Activated CD4-positive, alpha-beta T cell treated with anti-CD3 and anti-CD28 coated beads for 36 hours (primary cell): ENCODE results near the gene FASTKD1. TPM values are rescaled to one million over a fixed set of nuclear protein-coding genes. Genes with fewer than 3 reads are reported as not detected.
"Not testable (repeated sequence)": the region's sequence is repeated elsewhere in the genome, so short reads cannot be mapped to it uniquely, and the experiment has no call there.

Experiments
- ATAC-seq: fragments of 200-7000 bp; cut with Tn5 transposase; one replicate; pipeline ENCODE4 v1.10.0; 2021; ENCODE audit warnings: mild to moderate bottlenecking, moderate library complexity
- CTCF ChIA-PET: fragments of 350-600 bp; sonication (Branson Sonifier 250); formaldehyde crosslinking; loops from one replicate; lab custom pipeline; 2021; ENCODE audit warnings: antibody characterized with exemption; lab: Charles Lee
- POLR2A ChIA-PET: fragments of 350-600 bp; sonication (Branson Sonifier 250); formaldehyde crosslinking; loops from one replicate; lab custom pipeline; 2021; ENCODE audit warnings: antibody characterized with exemption, inconsistent platforms; lab: Charles Lee
- DNase-seq: peaks from one replicate; pipeline ENCODE4 v3.0.0-alpha.2; 2020
- H3K27ac Mint-ChIP-seq: one replicate; pipeline ENCODE4 v1.8.0; 2021; ENCODE audit warnings: mixed read lengths
- H3K27me3 Mint-ChIP-seq: one replicate; pipeline ENCODE4 v1.8.0; 2021; ENCODE audit warnings: mixed read lengths
- H3K36me3 Mint-ChIP-seq: one replicate; pipeline ENCODE4 v1.8.0; 2021; ENCODE audit warnings: low read depth, mixed read lengths
- H3K4me1 Mint-ChIP-seq: one replicate; pipeline ENCODE4 v1.8.0; 2021; ENCODE audit warnings: mixed read lengths
- H3K4me3 Mint-ChIP-seq: one replicate; pipeline ENCODE4 v1.8.0; 2021; ENCODE audit warnings: mild to moderate bottlenecking, moderate library complexity, mixed read lengths
- H3K9me3 Mint-ChIP-seq: one replicate; pipeline ENCODE4 v1.8.0; 2021; ENCODE audit warnings: low read depth, mixed read lengths
- intact Hi-C, 2 experiments: fragments of 100-400 bp; cut with DNase I in 1 of 2; cut with micrococcal nuclease in 1 of 2; formaldehyde crosslinking; loops; one replicate each; pipeline versions ENCODE4 v1.14.2 to v1.15.1; 2022 to 2024; cut with DNase I, micrococcal nuclease
- total RNA-seq, 2 experiments: library from RNA; stranded (reverse); gene quantifications; one replicate each; pipeline ENCODE4 v1.2.3, GENCODE V29; 2021

FASTKD1 gene
- 10 to 100 TPM; 29.8 to 39.7 TPM for total RNA-seq

GRCh38 chr2:169573160-169573973 lies at the start of gene FASTKD1:
Gene FASTKD1 (minus strand): TSS chr2:169573865. CDS start chr2:169572029, 1,836 bp downstream.
- H3K36me3 Mint-ChIP-seq = peaks cover 13% of the 10 kb centered on the region
- POLR2A ChIA-PET = interaction anchor here (0.9 to 1.9 kb wide), 2 partner anchors 11 to 251 kb away, joined by 3 to 18 read pairs; partner anchors contain the start of genes METTL5 and PPIG
- peak within 1 kb of the TSS; percentile 97 for H3K4me3 Mint-ChIP-seq
- DNase-seq = peak; percentile 94
- no peaks in the 10 kb centered on the region for H3K27me3 Mint-ChIP-seq
- peaks cover 20% of the 10 kb centered on the region for H3K4me1 Mint-ChIP-seq
- no peaks in the 10 kb centered on the region for H3K9me3 Mint-ChIP-seq
- CTCF ChIA-PET = interaction anchor here (0.6 to 2.8 kb wide), 7 partner anchors 9 to 354 kb away, joined by 3 to 18 read pairs (median 3); partner anchors contain the start of gene PPIG
- ATAC-seq = peak; percentile 100
- peak within 1 kb of the TSS; percentile 92 for H3K27ac Mint-ChIP-seq
- intact Hi-C loops = loop anchor here (1.0 to 5.0 kb wide), 6 partner anchors 11 to 254 kb away; partner anchors contain the start of genes CFAP210 (in 2 of the 2), PHOSPHO2 (in 2 of the 2), PPIG (in 2 of the 2) and BBS5 (in 1 of the 2)

- CTCF ChIA-PET = no interaction called here
- POLR2A ChIA-PET = no interaction called here
- intact Hi-C loops = no loop called here
- peaks cover 53% of the 10 kb centered on the region for H3K36me3 Mint-ChIP-seq
- H3K4me3 Mint-ChIP-seq = no peak overlapping the region
- peak overlapping the region; percentile 24 for H3K27ac Mint-ChIP-seq
- ATAC-seq = peak; percentile 42
- H3K27me3 Mint-ChIP-seq = no peaks in the 10 kb centered on the region
- no peak for DNase-seq
- peaks cover 8% of the 10 kb centered on the region for H3K4me1 Mint-ChIP-seq
- H3K9me3 Mint-ChIP-seq = no peaks in the 10 kb centered on the region
Observed at GRCh38 chr2:169623235-169623634, 49.6 kb upstream of the FASTKD1 start.

GRCh38 chr2:169620509-169620908 lies 46.8 kb upstream of the FASTKD1 start:
- Mint-ChIP-seq H3K27me3 (no peaks in the 10 kb centered on the region), H3K36me3 (peaks cover 70% of the 10 kb centered on the region), H3K9me3 (peaks cover 6% of the 10 kb centered on the region), H3K4me3 (no peak overlapping the region), H3K4me1 (peaks cover 18% of the 10 kb centered on the region), H3K27ac (peak overlapping the region; percentile 21)
- POLR2A ChIA-PET = no interaction called here
- ATAC-seq (no peak), DNase-seq (no peak)
- CTCF ChIA-PET = no interaction called here
- intact Hi-C loops = no loop called here

- Mint-ChIP-seq H3K4me3 (no peak overlapping the region), H3K36me3 (peaks cover 70% of the 10 kb centered on the region), H3K9me3 (peaks cover 6% of the 10 kb centered on the region), H3K27me3 (no peaks in the 10 kb centered on the region), H3K27ac (no peak overlapping the region), H3K4me1 (peaks cover 18% of the 10 kb centered on the region)
- no peak for DNase-seq
- no peak for ATAC-seq
- ChIA-PET POLR2A (no interaction called here), CTCF (no interaction called here)
- intact Hi-C loops = no loop called here
Observed at GRCh38 chr2:169619946-169620345, 46.3 kb upstream of the FASTKD1 start.

DNA sequence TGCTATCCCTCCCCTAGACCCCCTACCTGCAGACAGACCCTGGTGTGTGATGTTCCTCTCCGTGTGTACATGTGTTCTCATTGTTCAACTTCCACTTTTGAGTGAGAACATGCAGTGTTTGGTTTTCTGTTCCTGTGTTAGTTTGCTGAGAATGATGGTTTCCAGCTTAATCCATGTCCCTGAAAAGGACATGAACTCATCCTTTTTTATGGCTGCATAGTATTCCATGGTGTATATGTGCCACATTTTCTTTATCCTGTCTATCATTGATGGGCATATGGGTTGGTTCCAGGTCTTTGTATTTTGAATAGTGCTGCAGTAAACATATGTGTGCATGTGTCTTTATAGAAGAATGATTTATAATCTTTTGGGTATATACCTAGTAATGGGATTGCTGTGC lies 42.3 kb upstream of the FASTKD1 start:
- ATAC-seq, POLR2A ChIA-PET, H3K27ac Mint-ChIP-seq, intact Hi-C loops, H3K9me3 Mint-ChIP-seq, DNase-seq, H3K4me3 Mint-ChIP-seq, H3K27me3 Mint-ChIP-seq: not testable (repeated sequence)
- CTCF ChIA-PET = interaction anchor here (1.0 kb wide), 1 partner anchor 269 kb away, joined by 3 read pairs; no protein-coding TSS in a partner anchor
- Mint-ChIP-seq H3K36me3 (peaks cover 82% of the 10 kb centered on the region), H3K4me1 (peaks cover 18% of the 10 kb centered on the region)

DNA sequence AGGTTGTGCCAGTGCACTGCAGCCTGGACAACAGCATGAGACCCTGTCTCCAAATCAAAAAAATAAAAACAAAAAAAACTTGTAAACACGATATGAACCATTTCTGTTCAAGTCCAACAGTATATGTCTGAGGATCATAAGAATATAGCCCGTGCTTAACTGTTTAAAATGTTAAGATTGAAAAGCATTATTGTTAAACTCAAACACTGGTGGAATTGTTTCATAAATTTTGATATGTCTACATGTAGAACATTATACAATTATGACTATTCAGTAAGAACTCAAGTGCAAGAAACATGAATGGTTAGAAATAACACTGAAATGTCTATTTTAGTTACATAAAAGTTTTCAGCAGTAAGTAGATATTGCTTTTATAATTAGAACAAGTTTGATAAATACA lies 40.2 kb upstream of the FASTKD1 start:
- POLR2A ChIA-PET = no interaction called here

GRCh38 chr2:169609264-169609663 lies 35.6 kb upstream of the FASTKD1 start:
- Mint-ChIP-seq H3K27me3 (no peaks in the 10 kb centered on the region), H3K4me3 (no peak overlapping the region), H3K36me3 (peaks cover 62% of the 10 kb centered on the region), H3K9me3 (no peaks in the 10 kb centered on the region), H3K27ac (no peak overlapping the region), H3K4me1 (no peaks in the 10 kb centered on the region)
- ATAC-seq (no peak), DNase-seq (no peak)
- CTCF ChIA-PET = no interaction called here
- POLR2A ChIA-PET = no interaction called here
- intact Hi-C loops = no loop called here

More for the DNA sequence above, 40.2 kb upstream of the FASTKD1 start:
- Mint-ChIP-seq H3K27me3 (no peaks in the 10 kb centered on the region), H3K36me3 (peaks cover 87% of the 10 kb centered on the region), H3K4me3 (no peak overlapping the region), H3K4me1 (peaks cover 15% of the 10 kb centered on the region), H3K9me3 (peaks cover 6% of the 10 kb centered on the region), H3K27ac (no peak overlapping the region)
- ATAC-seq = no peak
- no peak for DNase-seq
- intact Hi-C loops = no loop called here
- CTCF ChIA-PET = interaction anchor here (1.1 to 1.5 kb wide), 2 partner anchors 26 to 41 kb away, joined by 4 to 5 read pairs; no protein-coding TSS in a partner anchor

DNA sequence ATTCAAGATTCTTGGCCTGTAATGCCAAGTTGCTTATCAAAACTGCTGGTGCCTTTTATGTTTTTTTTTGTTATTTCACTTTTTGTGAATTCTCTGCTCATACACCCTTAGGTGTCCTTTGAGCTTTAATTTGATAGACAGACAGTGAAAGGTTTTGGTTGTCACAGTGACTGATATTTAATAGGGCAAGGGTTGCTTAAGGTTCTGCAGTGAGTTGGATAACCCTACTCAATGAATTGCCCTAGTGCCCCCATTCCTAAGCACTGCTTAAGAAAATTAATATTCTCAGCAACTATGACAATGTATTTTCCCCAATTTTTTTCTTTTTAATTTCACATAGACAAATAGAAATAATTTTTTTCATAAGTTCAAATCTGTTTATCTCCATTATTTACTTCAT lies 25.9 kb upstream of the FASTKD1 start:
- intact Hi-C loops = no loop called here
- ATAC-seq = no peak
- no peaks in the 10 kb centered on the region for H3K9me3 Mint-ChIP-seq
- POLR2A ChIA-PET = no interaction called here
- H3K27ac Mint-ChIP-seq = no peak overlapping the region
- no peak overlapping the region for H3K4me3 Mint-ChIP-seq
- CTCF ChIA-PET = no interaction called here
- H3K27me3 Mint-ChIP-seq = no peaks in the 10 kb centered on the region
- H3K4me1 Mint-ChIP-seq = peaks cover 19% of the 10 kb centered on the region
- H3K36me3 Mint-ChIP-seq = peaks cover 19% of the 10 kb centered on the region
- DNase-seq = no peak

- CTCF ChIA-PET = interaction anchor here (1.0 kb wide), 1 partner anchor 135 kb away, joined by 3 read pairs; the partner anchor contains the start of gene KLHL23
- Mint-ChIP-seq H3K27ac (no peak overlapping the region), H3K27me3 (no peaks in the 10 kb centered on the region), H3K4me3 (no peak overlapping the region), H3K36me3 (peaks cover 13% of the 10 kb centered on the region), H3K4me1 (peaks cover 19% of the 10 kb centered on the region), H3K9me3 (no peaks in the 10 kb centered on the region)
- intact Hi-C loops = no loop called here
- ATAC-seq (no peak), DNase-seq (no peak)
- POLR2A ChIA-PET = interaction anchor here (2.0 kb wide), 1 partner anchor 14 kb away, joined by 10 read pairs; the partner anchor contains the start of gene PPIG
Observed at GRCh38 chr2:169598982-169599381, 25.3 kb upstream of the FASTKD1 start.

GRCh38 chr2:169596546-169596945 lies 22.9 kb upstream of the FASTKD1 start:
- intact Hi-C loops, H3K27me3 Mint-ChIP-seq, ATAC-seq, DNase-seq, H3K4me3 Mint-ChIP-seq, H3K9me3 Mint-ChIP-seq, H3K27ac Mint-ChIP-seq: not testable (repeated sequence)
- H3K4me1 Mint-ChIP-seq = peaks cover 24% of the 10 kb centered on the region
- peaks cover 13% of the 10 kb centered on the region for H3K36me3 Mint-ChIP-seq
- ChIA-PET CTCF (interaction anchor here (0.6 to 1.1 kb wide), 2 partner anchors 10 to 68 kb away, joined by 3 read pairs; no protein-coding TSS in a partner anchor), POLR2A (interaction anchor here (1.6 kb wide), 1 partner anchor 12 kb away, joined by 6 read pairs; the partner anchor contains the start of gene PPIG)

DNA sequence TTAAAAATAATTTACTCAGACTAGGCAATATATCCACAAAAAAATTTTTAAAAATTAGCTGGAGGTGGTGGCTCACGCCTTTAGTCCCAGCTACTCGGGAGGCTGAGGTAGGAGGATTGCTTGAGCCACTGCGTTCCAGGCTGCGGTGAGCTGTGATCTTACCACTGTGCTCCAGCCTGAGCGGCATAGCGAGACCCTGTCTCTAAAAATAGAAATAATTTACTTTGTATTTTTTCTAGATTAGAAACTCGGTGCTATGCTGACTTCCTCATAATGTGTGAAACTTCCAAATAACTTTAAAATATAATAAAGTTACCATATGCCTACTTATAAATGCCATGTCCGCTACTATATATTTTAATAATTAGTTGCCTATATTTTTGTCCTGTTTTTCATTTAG lies 17.1 kb upstream of the FASTKD1 start:
- peaks cover 44% of the 10 kb centered on the region for H3K4me1 Mint-ChIP-seq
- CTCF ChIA-PET = interaction anchor here (1.4 kb wide), 1 partner anchor 139 kb away, joined by 3 read pairs; no protein-coding TSS in a partner anchor
- H3K27ac Mint-ChIP-seq = no peak overlapping the region
- DNase-seq = no peak
- H3K9me3 Mint-ChIP-seq = no peaks in the 10 kb centered on the region
- intact Hi-C loops = no loop called here
- POLR2A ChIA-PET = no interaction called here
- H3K27me3 Mint-ChIP-seq = no peaks in the 10 kb centered on the region
- peaks cover 11% of the 10 kb centered on the region for H3K36me3 Mint-ChIP-seq
- ATAC-seq = no peak
- no peak overlapping the region for H3K4me3 Mint-ChIP-seq
